ENCODE data around the gene DDX27. TPM values are rescaled to one million over a fixed set of nuclear protein-coding genes. Genes with fewer than 3 reads are reported as not detected.

DDX27 gene
- total RNA-seq, 2 donors from 2014 or later = 10.2 to 20.6 TPM

GRCh38 chr20:49288250-49288751, 69.1 kb downstream of the DDX27 start:
- Histone ChIP-seq H3K4me3 (no peak overlapping the region), H3K4me1 (no peaks in the 10 kb centered on the region), H3K27ac (no peak overlapping the region), H3K36me3 (peaks cover 87% of the 10 kb centered on the region), H3K27me3 (no peaks in the 10 kb centered on the region), H3K9me3 (peaks cover 5 to 28% of the 10 kb centered on the region in 2 donors)
- DNase-seq (ENCODE audit: low spot score) = no peak
- TF ChIP-seq CTCF (IDR thresholded peaks at IDR 0.05) = no peak

GRCh38 chr20:49288784-49289696, 69.8 kb downstream of the DDX27 start:
- no peaks in the 10 kb centered on the region for H3K4me1 ChIP-seq
- no peak overlapping the region for H3K4me3 ChIP-seq
- DNase-seq (ENCODE audit: low spot score) = no peak
- no peak overlapping the region for H3K27ac ChIP-seq
- peaks cover 5 to 28% of the 10 kb centered on the region in 2 donors for H3K9me3 ChIP-seq
- peaks cover 79% of the 10 kb centered on the region for H3K36me3 ChIP-seq
- H3K27me3 ChIP-seq = no peaks in the 10 kb centered on the region
- TF ChIP-seq CTCF (IDR thresholded peaks at IDR 0.05) = no peak

GRCh38 chr20:49290608-49291191, 71.5 kb downstream of the DDX27 start:
- no peak for TF ChIP-seq CTCF (IDR thresholded peaks at IDR 0.05)
- peaks cover 63% of the 10 kb centered on the region for H3K36me3 ChIP-seq
- H3K4me1 ChIP-seq = no peaks in the 10 kb centered on the region

DNA sequence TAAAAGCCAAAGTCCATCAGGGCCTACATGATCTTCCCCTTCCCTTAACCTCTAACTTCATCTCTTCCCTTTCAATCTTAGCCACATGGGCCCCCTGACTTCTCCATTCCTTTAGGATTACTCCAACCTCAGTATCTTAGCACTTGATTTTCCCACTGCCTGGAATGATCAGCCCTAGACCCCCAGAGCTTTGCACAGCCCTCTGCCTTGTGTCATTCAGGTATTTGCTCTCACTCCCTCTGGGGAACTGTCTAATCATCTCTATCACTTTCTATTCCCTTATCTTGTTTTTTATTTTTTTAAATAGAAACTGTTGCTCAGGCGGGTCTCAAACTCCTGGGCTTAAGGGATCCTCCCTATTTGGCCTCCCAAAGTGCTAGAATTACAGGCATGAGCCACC, 72.0 kb downstream of the DDX27 start:
- DNase-seq (ENCODE audit: low spot score) = no peak
- TF ChIP-seq CTCF (IDR thresholded peaks at IDR 0.05) = no peak
- H3K9me3 ChIP-seq = peaks cover 3 to 15% of the 10 kb centered on the region in 2 donors
- H3K27ac ChIP-seq = no peak overlapping the region
- H3K36me3 ChIP-seq = peaks cover 58% of the 10 kb centered on the region
- no peaks in the 10 kb centered on the region for H3K27me3 ChIP-seq
- no peak overlapping the region for H3K4me3 ChIP-seq
- H3K4me1 ChIP-seq = no peaks in the 10 kb centered on the region

More at GRCh38 chr20:49290608-49291191, 71.5 kb downstream of the DDX27 start:
- no peak overlapping the region for H3K4me3 ChIP-seq
- no peak overlapping the region for H3K27ac ChIP-seq
- H3K9me3 ChIP-seq = peaks cover 5 to 20% of the 10 kb centered on the region in 2 donors
- H3K27me3 ChIP-seq = no peaks in the 10 kb centered on the region
- DNase-seq (ENCODE audit: low spot score) = no peak

DNA sequence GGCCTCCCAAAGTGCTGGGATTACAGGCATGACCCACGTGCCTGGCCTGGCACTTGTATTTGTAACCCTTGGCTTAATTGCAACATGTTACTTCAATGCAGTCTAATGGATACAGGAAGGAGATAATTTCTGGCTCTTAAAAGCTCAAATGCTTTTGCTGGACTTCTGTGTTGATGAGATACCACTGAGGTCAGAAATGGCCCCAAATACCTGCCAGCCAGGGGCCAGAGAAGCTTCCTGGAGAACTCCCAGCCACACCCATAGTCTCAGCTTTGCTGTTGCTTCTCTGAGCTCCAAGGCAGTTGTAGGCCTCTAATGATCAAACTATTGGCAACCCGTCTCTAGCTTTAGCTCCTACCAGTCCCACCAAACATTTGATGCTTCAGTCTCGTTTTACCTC, 72.8 kb downstream of the DDX27 start:
- no peak overlapping the region for H3K27ac ChIP-seq
- H3K27me3 ChIP-seq = no peaks in the 10 kb centered on the region
- H3K9me3 ChIP-seq = peaks cover 0 to 7% of the 10 kb centered on the region in 2 donors
- H3K36me3 ChIP-seq = peaks cover 50% of the 10 kb centered on the region
- TF ChIP-seq CTCF (IDR thresholded peaks at IDR 0.05) = no peak
- H3K4me3 ChIP-seq = no peak overlapping the region
- H3K4me1 ChIP-seq = no peaks in the 10 kb centered on the region
- DNase-seq (ENCODE audit: low spot score) = no peak

Measured in right atrium auricular region (tissue), 2 donors.